ENCODE measurements around the gene MYH7B.

Gene MYH7B

DNA sequence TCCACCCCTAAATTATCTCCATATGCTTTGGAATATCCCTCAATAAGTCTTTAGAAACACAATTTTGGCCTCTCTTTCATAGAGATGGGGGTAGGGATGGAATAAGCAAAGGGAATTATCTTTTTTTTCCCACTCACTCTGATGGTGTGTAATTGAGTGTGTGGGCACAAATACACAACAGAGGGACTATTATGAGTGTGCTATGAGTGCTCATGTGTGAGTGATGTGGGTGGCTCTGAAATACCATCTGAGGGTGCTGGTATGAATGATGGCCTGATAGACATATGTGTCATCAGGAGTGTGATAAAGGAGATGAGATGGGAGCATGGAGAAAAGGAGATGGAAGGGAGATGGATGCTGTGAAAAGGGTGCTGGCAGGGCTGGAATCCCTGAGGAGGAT lies 35.6 kb upstream of the MYH7B start:
- no peak overlapping the region for H3K4me2 ChIP-seq (ENCODE audit: low read length)
- no peak overlapping the region for H2BK5ac ChIP-seq (ENCODE audit: low read length)
- no peak overlapping the region for H2AK5ac ChIP-seq (ENCODE audit: low read length)
- H3K23ac ChIP-seq (ENCODE audit: low read length): no peak overlapping the region
- H3K56ac ChIP-seq (ENCODE audit: low read length): no peak overlapping the region
- no peaks in the 10 kb centered on the region for H3K4me1 ChIP-seq (ENCODE audit: control insufficient read depth, low read depth, low read length)
- DNase-seq: no peak
- no peak overlapping the region for H3K18ac ChIP-seq (ENCODE audit: low read length)
- H4K5ac ChIP-seq (ENCODE audit: low read length): no peak overlapping the region
- peaks cover 2% of the 10 kb centered on the region for H3K36me3 ChIP-seq (ENCODE audit: control insufficient read depth, insufficient read depth, low read length)
- H3K4me3 ChIP-seq (ENCODE audit: low read length): no peak overlapping the region
- H3K79me1 ChIP-seq (ENCODE audit: low read length): no peaks in the 10 kb centered on the region
- H3K27me3 ChIP-seq (ENCODE audit: insufficient read depth, low read length, poor library complexity): no peaks in the 10 kb centered on the region
- H3K4ac ChIP-seq (ENCODE audit: low read depth, low read length): no peak overlapping the region
- no peak overlapping the region for H3K27ac ChIP-seq (ENCODE audit: low read depth, low read length)
- no peaks in the 10 kb centered on the region for H3K79me2 ChIP-seq (ENCODE audit: control insufficient read depth, insufficient read depth, low read length)
- H2BK120ac ChIP-seq (ENCODE audit: low read depth, low read length): no peak overlapping the region
- no peak overlapping the region for H3K9ac ChIP-seq (ENCODE audit: low read length)
- H4K8ac ChIP-seq (ENCODE audit: low read depth, low read length): no peak overlapping the region
- no peak overlapping the region for H2BK15ac ChIP-seq (replicated peaks; ENCODE audit: low read depth)

DNA sequence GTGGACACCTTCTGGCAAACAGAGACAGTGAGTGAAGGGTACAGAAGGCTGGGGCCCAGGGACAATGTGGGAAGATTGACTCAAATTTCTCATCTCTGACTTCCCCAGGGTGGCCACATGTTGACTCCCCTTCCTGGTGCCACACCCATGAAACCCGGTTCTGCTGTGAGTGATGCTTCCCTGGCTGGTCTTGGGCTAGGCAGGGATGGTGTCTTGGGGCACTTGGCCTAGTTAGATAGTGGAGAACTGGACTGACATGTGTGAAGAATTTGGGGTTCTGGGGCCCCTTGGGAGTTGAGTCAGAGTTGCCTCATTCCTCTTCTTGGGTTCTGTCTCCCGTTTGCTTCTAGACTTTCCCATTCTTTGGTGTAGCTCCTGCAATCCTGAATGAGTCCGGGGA lies 34.2 kb upstream of the MYH7B start:
- no CpG with 5 or more reads among the region's 3 CpGs for whole genome bisulfite sequencing (ENCODE audit: extremely low coverage, insufficient coverage, low lambda C conversion rate)
- no peak overlapping the region for H3K27ac ChIP-seq (ENCODE audit: low read depth, low read length)

DNA sequence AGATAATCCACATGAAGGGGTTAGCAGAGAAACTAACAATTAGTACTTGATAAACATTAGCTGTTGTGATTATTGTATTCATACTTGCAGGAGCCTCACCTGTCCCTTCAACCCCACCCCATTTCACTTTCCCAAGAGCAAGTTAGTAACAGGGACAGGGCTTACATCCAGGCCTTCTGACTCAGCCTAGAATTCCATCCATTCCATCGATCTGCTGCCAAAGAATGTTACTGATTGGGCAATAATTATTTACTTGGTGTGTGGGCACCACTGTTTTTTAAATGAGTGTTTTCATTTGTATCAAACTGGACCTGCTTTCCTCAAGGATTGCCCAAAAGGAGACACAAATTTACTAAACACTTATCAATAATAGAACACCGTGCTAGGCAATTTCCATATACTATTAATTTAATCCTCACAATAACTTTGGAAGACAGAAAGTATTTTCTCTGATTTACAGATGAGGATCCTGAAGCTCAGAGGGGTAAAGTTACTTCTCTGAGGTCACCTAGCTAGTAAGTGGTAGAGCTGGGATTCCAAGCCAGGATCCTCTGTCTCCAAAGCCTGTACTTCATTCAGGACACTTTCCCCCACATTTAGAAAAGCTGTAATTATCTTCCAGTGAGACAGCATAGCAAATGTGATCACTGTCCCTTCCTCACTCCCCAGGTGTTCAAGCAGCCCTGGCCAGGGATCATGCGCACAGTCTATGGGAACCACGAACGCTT lies 32.9 kb upstream of the MYH7B start:
- peaks cover 2% of the 10 kb centered on the region for H3K36me3 ChIP-seq (ENCODE audit: control insufficient read depth, insufficient read depth, low read length)
- no peaks in the 10 kb centered on the region for H3K4me1 ChIP-seq (ENCODE audit: control insufficient read depth, low read depth, low read length)

More for the DNA sequence above, 34.2 kb upstream of the MYH7B start:
- H2BK5ac ChIP-seq (ENCODE audit: low read length): no peak overlapping the region
- H3K36me3 ChIP-seq (ENCODE audit: control insufficient read depth, insufficient read depth, low read length): peaks cover 2% of the 10 kb centered on the region
- no peak overlapping the region for H4K5ac ChIP-seq (ENCODE audit: low read length)
- H2BK15ac ChIP-seq (replicated peaks; ENCODE audit: low read depth): no peak overlapping the region
- no peak overlapping the region for H3K56ac ChIP-seq (ENCODE audit: low read length)
- H3K23ac ChIP-seq (ENCODE audit: low read length): no peak overlapping the region
- H3K4me1 ChIP-seq (ENCODE audit: control insufficient read depth, low read depth, low read length): no peaks in the 10 kb centered on the region
- no peak overlapping the region for H2BK120ac ChIP-seq (ENCODE audit: low read depth, low read length)
- no peak overlapping the region for H3K4ac ChIP-seq (ENCODE audit: low read depth, low read length)
- H3K9ac ChIP-seq (ENCODE audit: low read length): no peak overlapping the region
- no peak overlapping the region for H3K18ac ChIP-seq (ENCODE audit: low read length)
- H3K4me3 ChIP-seq (ENCODE audit: low read length): no peak overlapping the region
- DNase-seq: no peak
- H2AK5ac ChIP-seq (ENCODE audit: low read length): no peak overlapping the region
- no peak overlapping the region for H3K4me2 ChIP-seq (ENCODE audit: low read length)
- no peak overlapping the region for H4K8ac ChIP-seq (ENCODE audit: low read depth, low read length)
- H3K79me1 ChIP-seq (ENCODE audit: low read length): no peaks in the 10 kb centered on the region
- no peaks in the 10 kb centered on the region for H3K79me2 ChIP-seq (ENCODE audit: control insufficient read depth, insufficient read depth, low read length)
- no peaks in the 10 kb centered on the region for H3K27me3 ChIP-seq (ENCODE audit: insufficient read depth, low read length, poor library complexity)

DNA sequence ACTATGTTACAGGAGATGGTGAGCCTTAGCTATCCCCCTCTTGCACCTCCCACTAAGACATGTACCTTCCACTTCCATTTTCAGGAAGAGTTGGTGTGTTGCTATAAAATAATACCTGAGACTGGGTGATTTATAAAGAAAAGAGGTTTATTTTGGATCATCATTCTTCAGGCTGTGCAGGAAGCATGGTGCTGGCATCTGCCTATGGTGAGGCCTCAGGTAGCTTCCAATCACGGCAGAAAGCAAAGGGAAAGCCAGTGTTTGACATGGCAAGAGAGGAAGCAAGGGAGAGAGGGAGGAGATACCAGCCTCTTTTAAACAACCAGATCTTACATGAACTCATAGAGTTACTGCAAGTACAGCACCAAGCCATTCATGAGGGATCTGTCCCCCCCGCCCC lies 32.3 kb upstream of the MYH7B start:
- no peak overlapping the region for H4K5ac ChIP-seq (ENCODE audit: low read length)
- peaks cover 2% of the 10 kb centered on the region for H3K36me3 ChIP-seq (ENCODE audit: control insufficient read depth, insufficient read depth, low read length)
- H2BK120ac ChIP-seq (ENCODE audit: low read depth, low read length): no peak overlapping the region
- DNase-seq: no peak
- no peak overlapping the region for H3K18ac ChIP-seq (ENCODE audit: low read length)
- H2BK15ac ChIP-seq (replicated peaks; ENCODE audit: low read depth): no peak overlapping the region
- no peaks in the 10 kb centered on the region for H3K27me3 ChIP-seq (ENCODE audit: insufficient read depth, low read length, poor library complexity)
- no peak overlapping the region for H3K4ac ChIP-seq (ENCODE audit: low read depth, low read length)
- H3K56ac ChIP-seq (ENCODE audit: low read length): no peak overlapping the region
- H3K23ac ChIP-seq (ENCODE audit: low read length): no peak overlapping the region
- no peak overlapping the region for H2BK5ac ChIP-seq (ENCODE audit: low read length)
- no peaks in the 10 kb centered on the region for H3K79me2 ChIP-seq (ENCODE audit: control insufficient read depth, insufficient read depth, low read length)
- no peak overlapping the region for H3K9ac ChIP-seq (ENCODE audit: low read length)
- no peak overlapping the region for H3K27ac ChIP-seq (ENCODE audit: low read depth, low read length)
- no peaks in the 10 kb centered on the region for H3K4me1 ChIP-seq (ENCODE audit: control insufficient read depth, low read depth, low read length)
- no peak overlapping the region for H4K8ac ChIP-seq (ENCODE audit: low read depth, low read length)
- H3K4me2 ChIP-seq (ENCODE audit: low read length): no peak overlapping the region
- H3K4me3 ChIP-seq (ENCODE audit: low read length): no peak overlapping the region
- no CpG with 5 or more reads among the region's 2 CpGs for WGBS (ENCODE audit: extremely low coverage, insufficient coverage, low lambda C conversion rate)
- no peak overlapping the region for H2AK5ac ChIP-seq (ENCODE audit: low read length)
- H3K79me1 ChIP-seq (ENCODE audit: low read length): no peaks in the 10 kb centered on the region

More for the DNA sequence above, 32.9 kb upstream of the MYH7B start:
- Histone ChIP-seq H4K5ac (ENCODE audit: low read length) (no peak overlapping the region), H3K4me2 (ENCODE audit: low read length) (no peak overlapping the region), H3K18ac (ENCODE audit: low read length) (no peak overlapping the region), H3K4ac (ENCODE audit: low read depth, low read length) (no peak overlapping the region), H3K4me3 (ENCODE audit: low read length) (no peak overlapping the region), H2BK120ac (ENCODE audit: low read depth, low read length) (no peak overlapping the region), H3K9ac (ENCODE audit: low read length) (no peak overlapping the region), H3K27me3 (ENCODE audit: insufficient read depth, low read length, poor library complexity) (no peaks in the 10 kb centered on the region), H3K56ac (ENCODE audit: low read length) (no peak overlapping the region), H3K79me1 (ENCODE audit: low read length) (no peaks in the 10 kb centered on the region), H2AK5ac (ENCODE audit: low read length) (no peak overlapping the region), H4K8ac (ENCODE audit: low read depth, low read length) (no peak overlapping the region), H2BK5ac (ENCODE audit: low read length) (no peak overlapping the region), H2BK15ac (replicated peaks; ENCODE audit: low read depth) (no peak overlapping the region), H3K27ac (ENCODE audit: low read depth, low read length) (no peak overlapping the region), H3K23ac (ENCODE audit: low read length) (no peak overlapping the region), H3K79me2 (ENCODE audit: control insufficient read depth, insufficient read depth, low read length) (no peaks in the 10 kb centered on the region)
- peak; percentile 56 for DNase-seq
- no CpG with 5 or more reads among the region's 5 CpGs for WGBS (ENCODE audit: extremely low coverage, insufficient coverage, low lambda C conversion rate)

DNA sequence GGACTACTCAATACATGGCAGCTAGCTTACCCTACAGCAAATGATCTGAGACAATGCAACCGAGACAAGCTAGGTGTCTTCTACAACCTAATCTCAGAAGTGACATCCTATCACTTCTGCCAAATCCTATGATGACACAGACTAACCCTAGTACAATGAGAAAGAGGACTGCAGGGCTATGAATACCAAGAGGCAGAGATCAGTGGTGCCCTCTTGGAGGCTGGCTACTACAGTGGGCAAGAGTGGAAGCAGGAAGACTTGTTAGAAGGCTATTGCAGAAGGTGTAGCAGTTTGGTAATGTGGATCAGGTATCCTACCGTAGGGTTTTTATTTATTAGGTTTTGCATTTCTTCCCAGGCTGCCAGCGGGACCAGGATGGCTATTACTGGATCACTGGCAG lies 30.3 kb upstream of the MYH7B start:
- Histone ChIP-seq H3K36me3 (ENCODE audit: control insufficient read depth, insufficient read depth, low read length) (peaks cover 5% of the 10 kb centered on the region), H3K23ac (ENCODE audit: low read length) (no peak overlapping the region), H2BK15ac (replicated peaks; ENCODE audit: low read depth) (no peak overlapping the region), H4K8ac (ENCODE audit: low read depth, low read length) (no peak overlapping the region), H3K56ac (ENCODE audit: low read length) (no peak overlapping the region), H3K4me2 (ENCODE audit: low read length) (no peak overlapping the region), H2BK120ac (ENCODE audit: low read depth, low read length) (no peak overlapping the region), H3K4ac (ENCODE audit: low read depth, low read length) (no peak overlapping the region), H3K79me1 (ENCODE audit: low read length) (no peaks in the 10 kb centered on the region), H3K4me1 (ENCODE audit: control insufficient read depth, low read depth, low read length) (no peaks in the 10 kb centered on the region), H4K5ac (ENCODE audit: low read length) (no peak overlapping the region), H3K79me2 (ENCODE audit: control insufficient read depth, insufficient read depth, low read length) (no peaks in the 10 kb centered on the region), H2AK5ac (ENCODE audit: low read length) (no peak overlapping the region), H3K27me3 (ENCODE audit: insufficient read depth, low read length, poor library complexity) (no peaks in the 10 kb centered on the region), H3K9ac (ENCODE audit: low read length) (no peak overlapping the region), H3K18ac (ENCODE audit: low read length) (no peak overlapping the region), H3K27ac (ENCODE audit: low read depth, low read length) (no peak overlapping the region), H3K4me3 (ENCODE audit: low read length) (no peak overlapping the region), H2BK5ac (ENCODE audit: low read length) (no peak overlapping the region)
- no CpG with 5 or more reads among the region's 3 CpGs for WGBS (ENCODE audit: extremely low coverage, insufficient coverage, low lambda C conversion rate)
- no peak for DNase-seq

DNA sequence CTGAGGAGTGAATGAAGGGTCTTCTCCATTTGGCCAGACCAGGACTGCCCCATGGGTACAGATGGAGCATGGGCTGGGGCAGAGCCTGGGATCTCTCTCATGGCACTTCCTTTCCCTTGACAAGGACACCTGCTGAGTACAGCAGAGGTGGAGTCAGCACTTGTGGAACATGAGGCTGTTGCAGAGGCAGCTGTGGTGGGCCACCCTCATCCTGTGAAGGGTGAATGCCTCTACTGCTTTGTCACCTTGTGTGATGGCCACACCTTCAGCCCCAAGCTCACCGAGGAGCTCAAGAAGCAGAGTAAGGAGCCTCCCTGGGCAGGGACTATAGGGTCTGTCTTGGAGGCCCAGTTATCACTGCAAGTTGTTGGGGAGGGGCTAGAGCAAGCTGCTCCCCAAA lies 29.7 kb upstream of the MYH7B start:
- H3K4me3 ChIP-seq (ENCODE audit: low read length): no peak overlapping the region
- H3K27ac ChIP-seq (ENCODE audit: low read depth, low read length): no peak overlapping the region
- peak; percentile 7 for DNase-seq
- H2BK15ac ChIP-seq (replicated peaks; ENCODE audit: low read depth): no peak overlapping the region
- H3K23ac ChIP-seq (ENCODE audit: low read length): no peak overlapping the region
- no peak overlapping the region for H4K5ac ChIP-seq (ENCODE audit: low read length)
- no peak overlapping the region for H2BK5ac ChIP-seq (ENCODE audit: low read length)
- no peak overlapping the region for H3K4ac ChIP-seq (ENCODE audit: low read depth, low read length)
- no peak overlapping the region for H3K4me2 ChIP-seq (ENCODE audit: low read length)
- no peak overlapping the region for H3K9ac ChIP-seq (ENCODE audit: low read length)
- no peak overlapping the region for H3K18ac ChIP-seq (ENCODE audit: low read length)
- no CpG with 5 or more reads among the region's 1 CpG for WGBS (ENCODE audit: extremely low coverage, insufficient coverage, low lambda C conversion rate)
- H3K79me1 ChIP-seq (ENCODE audit: low read length): no peaks in the 10 kb centered on the region
- no peak overlapping the region for H3K56ac ChIP-seq (ENCODE audit: low read length)
- no peak overlapping the region for H4K8ac ChIP-seq (ENCODE audit: low read depth, low read length)
- H3K36me3 ChIP-seq (ENCODE audit: control insufficient read depth, insufficient read depth, low read length): peaks cover 5% of the 10 kb centered on the region
- no peak overlapping the region for H2AK5ac ChIP-seq (ENCODE audit: low read length)
- no peaks in the 10 kb centered on the region for H3K4me1 ChIP-seq (ENCODE audit: control insufficient read depth, low read depth, low read length)
- H3K27me3 ChIP-seq (ENCODE audit: insufficient read depth, low read length, poor library complexity): no peaks in the 10 kb centered on the region
- no peaks in the 10 kb centered on the region for H3K79me2 ChIP-seq (ENCODE audit: control insufficient read depth, insufficient read depth, low read length)
- H2BK120ac ChIP-seq (ENCODE audit: low read depth, low read length): no peak overlapping the region
